A172 (cell line): ENCODE measurements around the gene ALPK3. TPM values are rescaled to one million over a fixed set of nuclear protein-coding genes. Genes with fewer than 3 reads are reported as not detected.

ENCODE experiments used
- DNase-seq: peaks from one replicate; pipeline ENCODE4 v3.0.0-alpha.2; 2015; ENCODE audit warnings: low spot score
- total RNA-seq: library from RNA; depleted of rRNA; stranded (reverse); fragments of >200 nt; shearing (Covaris generic); gene quantifications from 2 replicates; pipeline ENCODE4 v1.2.3, GENCODE V29; 2014

The ALPK3 gene
- total RNA-seq, 1 experiment from 2014 or later = 0.12 TPM

- no peak for DNase-seq
Measured at GRCh38 chr15:84822653-84823281, 5.6 kb downstream of the ALPK3 start.

- no peak for DNase-seq
Measured at GRCh38 chr15:84823282-84823878, 6.2 kb downstream of the ALPK3 start.

GRCh38 chr15:84824260-84825007, 7.3 kb downstream of the ALPK3 start:
- DNase-seq = no peak

GRCh38 chr15:84826369-84826823, 9.2 kb downstream of the ALPK3 start:
- peak; percentile 25 for DNase-seq

- no peak for DNase-seq
Measured at GRCh38 chr15:84827246-84827645, 10.1 kb downstream of the ALPK3 start.

GRCh38 chr15:84828086-84828908, 11.1 kb downstream of the ALPK3 start:
- no peak for DNase-seq

GRCh38 chr15:84829428-84829827, 12.3 kb downstream of the ALPK3 start:
- DNase-seq = no peak

GRCh38 chr15:84830036-84830435, 12.9 kb downstream of the ALPK3 start:
- DNase-seq = no peak

DNA sequence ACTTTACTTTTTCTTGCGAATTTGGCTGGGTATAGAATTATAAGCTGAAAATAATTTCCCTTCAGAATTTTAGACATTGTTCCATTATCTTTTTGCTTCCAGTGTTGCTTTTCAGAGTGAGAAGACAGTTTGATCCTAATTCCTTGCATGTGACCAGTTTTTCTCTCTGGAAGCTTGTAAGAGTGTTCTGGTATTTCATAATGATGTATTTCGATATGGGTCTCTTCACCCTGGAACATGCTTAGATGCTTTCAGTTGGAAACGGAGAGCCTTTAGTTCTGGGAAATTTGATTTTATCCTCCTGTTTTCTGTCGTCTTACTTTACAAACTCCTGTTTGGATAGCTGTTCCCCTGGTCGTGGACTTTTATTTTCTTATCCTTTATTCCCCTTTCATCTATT, 13.9 kb downstream of the ALPK3 start:
- DNase-seq = no peak

- DNase-seq = no peak
Measured at GRCh38 chr15:84831613-84832012, 14.5 kb downstream of the ALPK3 start.

GRCh38 chr15:84832448-84833040, 15.4 kb downstream of the ALPK3 start:
- DNase-seq = no peak

DNA sequence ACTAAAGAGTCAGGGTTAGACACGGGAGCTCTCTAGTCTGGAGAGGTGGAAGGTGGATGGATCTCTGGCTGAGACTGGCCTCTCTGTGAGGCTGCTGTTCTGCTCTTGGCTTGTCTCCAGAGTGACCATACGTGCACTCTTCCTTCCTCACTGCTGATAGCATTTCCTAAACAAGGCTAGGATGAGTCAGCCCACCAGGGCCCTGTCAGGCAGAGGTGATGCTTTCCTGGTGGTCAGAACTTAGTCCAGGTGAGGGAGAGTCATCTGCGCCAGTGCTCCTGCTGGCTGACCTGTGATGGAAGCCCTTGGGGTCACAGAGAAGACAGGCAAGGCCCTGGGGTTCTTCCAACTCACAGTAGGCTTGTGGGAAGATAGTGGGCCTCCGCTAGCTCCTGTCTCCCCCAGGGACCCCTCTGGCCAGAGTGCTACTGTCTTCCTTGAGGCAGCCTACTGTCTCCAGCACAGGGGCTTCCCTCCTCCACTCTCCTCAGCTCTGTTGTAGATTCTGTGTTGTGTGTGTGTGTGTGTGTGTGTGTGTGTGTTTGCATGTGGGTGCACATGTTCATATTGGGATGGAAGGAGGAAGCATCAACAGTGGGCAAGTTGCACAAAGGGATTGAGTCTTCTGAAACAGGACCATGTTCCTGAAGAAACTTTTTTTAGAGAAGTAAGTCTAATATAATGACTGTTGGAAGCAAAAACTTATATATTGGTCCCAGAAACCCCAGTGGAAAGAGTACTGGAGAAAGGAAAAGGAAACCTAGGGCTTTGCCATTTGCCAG, 16.5 kb downstream of the ALPK3 start:
- peak; percentile 36 for DNase-seq

GRCh38 chr15:84834229-84834955, 17.2 kb downstream of the ALPK3 start:
- DNase-seq = no peak

GRCh38 chr15:84834969-84835368, 17.8 kb downstream of the ALPK3 start:
- DNase-seq = no peak

DNA sequence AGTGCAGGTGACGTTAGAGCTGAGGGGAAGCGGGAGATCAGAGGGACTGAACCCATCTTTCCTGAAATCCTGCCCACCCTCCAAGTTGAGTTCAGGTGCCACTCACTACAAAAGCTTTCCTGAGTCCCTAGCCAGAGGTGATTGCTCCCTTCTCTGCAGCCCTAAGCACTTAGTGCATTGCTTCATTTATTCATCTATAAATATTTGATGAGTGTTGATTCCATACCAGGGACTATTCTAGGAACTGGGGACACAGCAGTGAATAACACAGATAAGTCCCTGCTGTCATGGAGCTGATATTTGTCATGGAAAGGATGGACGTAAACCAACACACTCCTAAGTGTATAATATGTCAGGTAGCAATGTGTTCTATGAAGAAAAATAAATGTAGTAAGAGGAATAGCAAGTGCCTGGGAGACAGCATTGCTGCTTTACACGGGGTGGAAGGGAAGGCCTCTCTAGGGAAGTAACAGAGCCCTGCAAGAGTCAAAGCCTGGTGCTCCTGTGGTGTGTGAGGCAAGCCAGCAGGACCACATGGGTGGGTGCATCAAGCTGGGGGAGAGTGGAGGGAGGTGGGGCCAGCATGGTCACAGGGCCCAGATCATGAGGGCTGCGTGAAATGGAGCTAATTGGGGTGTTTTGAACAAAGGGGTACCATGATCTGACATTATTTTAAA, 18.6 kb downstream of the ALPK3 start:
- DNase-seq = no peak

DNA sequence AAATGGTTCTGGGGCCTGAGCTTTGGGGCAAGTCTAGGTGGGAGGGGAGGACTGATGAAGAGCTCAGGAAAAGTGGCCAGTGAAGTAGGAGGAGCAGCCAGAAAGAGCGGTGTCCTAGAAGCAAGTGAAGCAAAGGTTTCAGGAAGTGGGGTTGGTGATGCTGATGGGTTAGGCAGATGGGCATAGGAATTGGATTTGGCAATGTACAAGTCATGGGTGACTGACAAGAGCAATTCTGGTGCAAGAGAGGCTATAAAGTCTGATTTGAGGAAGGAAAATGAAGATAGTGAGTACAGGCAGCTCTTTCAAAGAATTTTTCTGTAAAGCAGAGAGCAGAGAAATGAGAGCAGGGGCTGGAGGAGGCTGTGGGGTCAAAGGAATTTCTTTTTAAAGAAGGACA, 19.7 kb downstream of the ALPK3 start:
- DNase-seq = no peak

DNA sequence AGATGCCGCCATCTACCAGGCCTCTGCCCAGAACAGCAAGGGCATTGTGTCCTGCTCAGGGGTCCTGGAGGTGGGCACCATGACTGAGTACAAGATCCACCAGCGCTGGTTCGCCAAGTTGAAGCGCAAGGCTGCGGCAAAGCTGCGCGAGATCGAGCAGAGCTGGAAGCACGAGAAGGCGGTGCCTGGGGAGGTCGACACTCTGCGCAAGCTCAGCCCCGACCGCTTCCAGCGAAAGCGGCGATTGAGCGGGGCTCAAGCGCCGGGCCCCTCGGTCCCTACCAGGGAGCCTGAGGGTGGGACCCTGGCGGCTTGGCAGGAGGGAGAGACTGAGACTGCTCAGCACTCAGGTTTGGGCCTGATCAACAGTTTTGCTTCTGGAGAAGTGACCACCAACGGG, 22.6 kb downstream of the ALPK3 start:
- no peak for DNase-seq

- DNase-seq = no peak
Measured at GRCh38 chr15:84840255-84840654, 23.1 kb downstream of the ALPK3 start.

GRCh38 chr15:84840741-84841429, 23.7 kb downstream of the ALPK3 start:
- DNase-seq = peak; percentile 80
